Measurements from ENCODE around the gene EIF2A.
"Not testable (repeated sequence)": the region's sequence is repeated elsewhere in the genome, so short reads cannot be mapped to it uniquely, and the experiment has no call there.

- not testable (repeated sequence) for TF ChIP-seq ZNF33A (CRISPR knock-in tag; IDR thresholded peaks at IDR 0.05; ENCODE audit: borderline replicate concordance); ELK4 (CRISPR knock-in tag; IDR thresholded peaks at IDR 0.05; ENCODE audit: borderline replicate concordance); CBX2 (IDR thresholded peaks at IDR 0.05; ENCODE audit: low read depth, low read length); CBX2 (CRISPR knock-in tag; IDR thresholded peaks at IDR 0.05; ENCODE audit: low read depth); MAZ (IDR thresholded peaks at IDR 0.05; ENCODE audit: borderline replicate concordance, low read depth, low read length); MAZ (CRISPR knock-in tag; IDR thresholded peaks at IDR 0.05; ENCODE audit: low read depth); SAFB2 (CRISPR knock-in tag; IDR thresholded peaks at IDR 0.05; ENCODE audit: borderline replicate concordance, low read depth); JUND (CRISPR knock-in tag; IDR thresholded peaks at IDR 0.05); KLF9 (CRISPR knock-in tag; IDR thresholded peaks at IDR 0.05; ENCODE audit: low read depth); USF2 (IDR thresholded peaks at IDR 0.05; ENCODE audit: low read depth, low read length); USF2 (CRISPR knock-in tag; IDR thresholded peaks at IDR 0.05; ENCODE audit: borderline replicate concordance); CTCF (CRISPR knock-in tag; IDR thresholded peaks at IDR 0.05)
Measured at GRCh38 chr3:150500960-150501359, 45.6 kb upstream of the EIF2A start.
